Daoy (cell line): Measurements from ENCODE around the gene WASHC2C. TPM values are rescaled to one million over a fixed set of nuclear protein-coding genes. Genes with fewer than 3 reads are reported as not detected.
"Not testable (repeated sequence)": the region's sequence is repeated elsewhere in the genome, so short reads cannot be mapped to it uniquely, and the experiment has no call there.

Experiments used
- DNase-seq: peaks from one replicate; pipeline ENCODE4 v3.0.0-alpha.2; 2015; ENCODE audit warnings: low read depth
- total RNA-seq: library from RNA; depleted of rRNA; stranded (reverse); fragments of >200 nt; shearing (Covaris generic); gene quantifications from 2 replicates; pipeline ENCODE4 v1.2.3, GENCODE V29; 2014

The WASHC2C gene
- total RNA-seq, 1 experiment from 2014 or later: 15.6 TPM

DNA sequence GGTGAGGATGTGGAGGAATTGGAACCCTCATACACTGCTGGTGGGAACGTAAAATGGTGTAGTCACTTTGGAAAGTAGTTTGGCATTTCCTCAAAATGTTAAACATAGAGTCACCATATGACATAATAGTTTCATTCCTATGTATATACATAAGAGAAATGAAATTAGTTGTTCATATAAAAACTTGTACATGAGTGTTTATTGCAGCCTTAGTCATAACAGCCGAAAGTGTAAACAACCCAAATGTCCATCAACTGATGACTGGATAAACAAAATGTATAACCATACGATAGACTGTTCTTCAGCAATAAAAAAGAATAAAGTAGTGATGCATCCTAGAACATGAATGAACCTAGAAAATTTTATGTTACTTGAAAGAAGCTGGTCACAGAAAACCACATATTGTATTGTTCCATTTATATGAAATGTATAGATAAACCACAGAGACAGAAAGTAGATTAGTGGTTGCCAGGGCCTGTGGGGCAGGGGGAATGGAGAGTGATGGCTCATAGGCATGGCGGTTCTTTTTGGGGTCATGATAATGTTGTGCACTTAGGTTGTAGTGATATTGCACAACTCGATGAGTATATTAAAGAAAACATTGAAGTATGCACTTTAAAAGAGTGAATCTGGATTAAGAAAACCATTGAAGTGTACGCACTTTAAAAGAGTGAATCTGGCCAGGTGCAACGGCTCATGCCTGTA lies 44.8 kb downstream of the WASHC2C start:
- not testable (repeated sequence) for DNase-seq

DNA sequence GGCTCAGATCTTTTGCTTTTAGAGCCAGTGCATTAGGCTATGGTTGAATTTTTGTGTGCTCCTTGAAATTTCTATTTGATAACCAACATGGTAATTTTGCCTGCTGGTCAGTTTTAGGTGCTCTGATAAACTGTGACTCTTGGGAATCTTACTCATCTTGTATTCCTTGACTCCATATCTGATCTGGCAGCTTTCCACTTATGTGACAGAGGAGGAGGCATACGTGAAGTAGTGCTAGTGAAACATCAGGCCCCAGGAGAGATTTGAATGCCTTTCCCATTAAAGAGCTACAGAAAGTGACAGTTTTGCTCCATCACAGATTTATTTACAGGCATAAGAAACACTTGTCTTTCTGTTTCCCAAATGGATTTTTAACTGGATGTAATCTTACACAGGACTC lies 59.2 kb downstream of the WASHC2C start:
- not testable (repeated sequence) for DNase-seq

DNA sequence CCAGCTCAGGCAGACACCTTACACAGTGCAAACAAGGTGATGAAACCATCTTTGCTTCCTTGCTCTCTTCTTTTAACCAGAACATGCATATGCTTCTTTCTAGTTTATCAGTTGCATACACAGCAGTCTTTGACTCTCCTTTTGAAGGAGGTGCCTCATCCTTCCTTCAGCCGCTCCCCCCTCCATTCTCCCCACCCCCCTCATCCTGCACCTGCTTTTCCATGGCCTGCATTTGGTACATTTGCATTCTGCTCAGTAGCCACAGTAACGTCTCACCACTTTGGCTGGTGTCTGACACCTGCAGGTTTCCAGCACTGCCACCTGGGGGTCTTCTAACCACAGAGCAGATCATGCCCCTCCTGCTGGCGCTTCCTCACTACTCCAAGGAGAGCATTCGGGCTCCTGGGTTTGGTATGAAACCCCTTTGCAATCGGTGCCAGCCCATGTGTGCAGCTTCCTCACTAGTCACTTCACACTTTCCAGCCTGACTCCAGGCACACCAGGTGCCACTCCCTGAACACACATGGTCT lies 60.2 kb downstream of the WASHC2C start:
- DNase-seq: not testable (repeated sequence)

DNA sequence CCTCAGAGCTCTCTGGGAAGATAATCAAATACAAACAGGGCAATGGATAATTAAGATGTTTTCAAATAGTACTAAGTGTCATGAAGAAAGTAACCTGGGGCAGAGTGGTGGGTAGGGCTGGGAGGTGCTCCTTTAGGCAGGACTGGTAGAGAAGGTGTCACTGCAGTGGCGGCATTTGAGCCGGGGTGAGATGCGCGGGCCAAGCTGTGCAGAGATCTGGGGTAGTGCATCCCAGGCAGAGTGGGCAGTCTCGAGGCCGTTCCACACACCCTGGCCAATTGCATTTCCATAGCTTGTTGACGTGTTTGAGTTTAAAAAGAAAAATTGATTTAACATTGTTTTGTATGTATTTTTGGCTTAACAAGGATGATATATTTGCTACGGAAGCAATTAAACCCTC lies 62.9 kb downstream of the WASHC2C start:
- not testable (repeated sequence) for DNase-seq

DNA sequence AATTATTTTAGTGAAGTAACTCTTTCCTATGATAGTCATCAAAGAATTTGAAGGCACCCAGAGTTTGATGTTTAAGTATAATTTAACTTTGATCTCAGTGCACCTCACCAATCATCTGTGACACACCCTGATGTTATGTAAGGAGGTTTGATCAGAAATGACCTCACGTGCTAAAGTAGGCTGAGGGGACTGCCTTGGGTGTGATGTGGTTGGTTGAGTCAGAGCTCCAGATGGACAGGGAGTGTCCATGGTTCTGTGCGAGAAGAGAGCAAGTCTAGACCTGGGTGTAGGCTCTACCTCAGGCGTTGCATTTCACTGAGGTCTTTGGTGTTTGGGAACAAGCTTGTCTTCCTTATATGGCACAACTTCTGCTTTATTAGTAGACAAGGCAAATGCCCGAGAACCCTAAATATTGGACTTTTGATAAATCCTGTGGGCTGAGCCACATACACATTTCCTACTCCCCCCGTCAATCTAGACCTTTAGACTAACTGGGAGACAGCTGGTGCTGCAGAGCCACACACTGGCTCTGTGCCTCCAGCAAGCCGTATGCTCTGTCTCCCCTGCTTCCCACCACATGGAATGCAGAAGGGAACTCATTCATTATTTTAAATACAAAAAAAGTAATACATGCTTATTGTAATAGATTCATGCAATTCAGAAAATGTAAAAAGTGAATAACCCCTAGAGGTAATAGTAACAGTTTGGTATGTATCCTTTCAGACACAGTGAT lies 63.8 kb downstream of the WASHC2C start:
- not testable (repeated sequence) for DNase-seq

DNA sequence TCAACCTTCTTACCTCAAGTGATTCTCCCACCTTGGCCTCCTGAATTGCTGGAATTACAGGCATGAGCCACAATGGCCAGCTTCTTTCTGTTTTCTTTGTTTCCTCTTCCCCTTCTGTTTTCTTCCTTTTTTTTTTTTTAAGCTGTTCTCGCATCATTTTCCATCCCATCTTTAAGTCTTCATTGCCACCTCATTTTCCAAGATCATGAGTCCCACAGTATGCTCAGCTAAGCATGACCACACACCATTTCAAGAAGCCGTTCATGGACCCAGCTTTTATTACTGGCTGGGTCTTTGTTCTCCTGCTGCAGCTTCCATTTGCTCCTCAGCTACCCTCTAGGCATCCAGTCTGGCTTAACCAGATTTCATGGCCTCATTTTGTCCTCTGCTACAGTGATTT lies 67.7 kb downstream of the WASHC2C start:
- not testable (repeated sequence) for DNase-seq

DNA sequence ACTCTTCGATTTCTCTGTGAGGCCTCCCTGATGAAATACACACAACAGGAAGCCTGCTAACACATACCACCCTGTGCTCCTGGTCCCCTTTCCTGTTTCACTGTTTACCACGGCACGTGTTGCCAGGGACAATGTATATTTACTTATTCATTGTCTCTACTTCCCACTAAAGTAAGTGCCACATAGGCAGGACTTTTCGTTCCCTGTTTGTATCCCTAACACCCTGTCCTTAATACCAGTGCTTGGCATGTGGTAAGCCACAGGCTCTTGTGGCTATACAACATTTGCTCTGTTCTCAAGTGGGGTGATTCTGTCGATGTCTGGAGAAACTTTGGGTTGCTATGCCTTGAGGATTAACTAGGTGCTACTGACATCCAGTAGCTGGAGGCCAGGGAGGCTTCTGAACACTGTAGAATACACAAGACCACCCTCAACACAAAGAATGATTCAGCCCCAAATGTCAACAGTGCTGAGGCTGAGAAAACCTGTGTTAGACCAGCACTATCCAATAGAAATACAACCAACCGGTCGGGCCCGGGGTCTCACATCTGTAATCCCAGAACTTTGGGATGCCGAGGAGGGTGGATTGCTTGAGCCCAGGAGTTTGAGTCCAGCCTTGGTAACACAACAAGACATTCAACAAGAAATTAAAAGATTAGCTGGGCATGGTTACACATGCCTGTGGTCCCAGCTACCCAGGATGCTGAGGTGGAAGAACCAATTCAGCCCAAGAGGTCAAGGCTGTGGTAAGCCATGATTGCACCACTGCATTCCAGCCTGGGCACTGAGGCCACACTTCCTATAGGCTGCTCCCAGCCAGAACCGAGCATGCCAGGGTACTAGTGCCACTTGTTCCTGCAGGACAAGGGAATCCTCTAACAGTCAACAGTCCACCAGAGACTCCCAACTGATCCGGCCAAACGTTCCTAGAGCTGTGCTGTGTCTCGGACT lies 76.3 kb downstream of the WASHC2C start:
- DNase-seq: peak; percentile 61

DNA sequence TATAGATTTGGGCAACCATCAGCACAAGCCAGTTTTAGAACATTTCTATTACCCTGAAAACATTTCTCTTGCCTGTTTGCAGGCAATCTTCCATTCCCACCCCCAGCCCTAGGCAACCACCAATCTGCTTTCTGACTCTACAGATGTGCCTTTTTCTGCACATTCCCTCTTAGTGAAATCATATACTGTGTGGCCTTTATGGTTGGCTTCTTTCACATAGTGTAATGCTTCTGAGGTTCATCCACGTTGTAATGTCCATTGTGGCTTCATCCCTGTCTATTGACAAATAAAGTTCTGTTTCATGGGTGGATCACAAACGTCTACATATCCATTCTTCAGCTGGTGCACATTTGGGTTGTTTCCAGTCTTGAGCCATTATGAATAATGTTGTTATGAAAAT lies 77.9 kb downstream of the WASHC2C start:
- not testable (repeated sequence) for DNase-seq

DNA sequence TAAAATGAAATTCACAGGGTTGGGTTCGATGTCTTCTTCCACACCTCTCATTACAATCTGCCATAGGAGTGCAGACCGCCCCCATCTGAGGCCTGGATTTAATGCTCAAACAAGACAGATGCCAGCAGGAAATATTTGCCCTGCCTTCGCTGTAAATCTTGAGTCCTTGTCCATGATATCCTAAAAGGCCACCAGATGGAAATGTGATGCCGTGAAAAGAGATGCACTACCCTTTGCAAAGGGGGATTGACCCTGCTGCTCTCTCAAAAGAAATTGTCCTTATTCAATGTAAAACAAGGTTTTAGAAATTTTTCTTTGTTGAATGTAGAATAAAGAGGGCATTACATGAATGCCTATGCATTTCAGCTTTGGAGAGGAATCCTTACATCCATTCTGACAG lies 82.8 kb downstream of the WASHC2C start:
- no peak for DNase-seq

DNA sequence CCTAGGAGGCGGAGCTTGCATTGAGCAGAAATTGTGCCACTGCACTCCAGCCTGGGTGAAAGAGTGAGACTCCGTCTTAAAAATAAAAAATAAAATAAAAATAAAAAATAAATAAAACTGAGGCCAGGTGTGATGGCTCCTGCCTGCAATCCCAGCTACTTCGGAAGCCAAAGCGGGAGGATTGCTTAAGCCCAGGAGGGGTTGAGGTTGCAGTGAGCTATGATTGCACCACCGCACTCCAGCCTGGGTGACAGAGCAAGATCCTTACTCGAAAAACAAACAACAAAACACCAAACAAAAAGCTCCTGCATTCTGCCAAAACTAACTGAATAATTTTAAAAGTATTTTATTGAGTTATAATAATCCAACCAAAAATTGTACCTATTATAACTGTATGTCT lies 84.0 kb downstream of the WASHC2C start:
- no peak for DNase-seq

DNA sequence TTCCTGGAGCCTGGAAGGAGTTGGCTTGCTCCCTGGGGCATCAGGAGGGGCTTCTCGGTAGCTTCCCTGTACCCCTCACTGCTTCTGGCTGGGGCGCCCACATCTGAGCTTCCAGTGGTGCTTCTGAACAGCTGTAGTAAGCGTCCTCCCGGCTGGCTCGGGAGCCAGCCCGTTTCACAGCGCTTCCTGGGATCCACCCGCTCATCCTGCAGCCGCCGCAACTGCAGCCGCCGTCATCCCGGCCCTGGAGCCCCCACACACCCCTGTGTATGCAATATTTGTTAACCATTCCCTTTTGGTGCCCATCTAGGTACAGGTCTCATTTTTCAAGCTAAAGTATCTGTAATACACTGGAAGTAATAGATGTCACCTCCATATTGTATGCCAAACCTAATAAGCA lies 85.9 kb downstream of the WASHC2C start:
- DNase-seq: not testable (repeated sequence)

DNA sequence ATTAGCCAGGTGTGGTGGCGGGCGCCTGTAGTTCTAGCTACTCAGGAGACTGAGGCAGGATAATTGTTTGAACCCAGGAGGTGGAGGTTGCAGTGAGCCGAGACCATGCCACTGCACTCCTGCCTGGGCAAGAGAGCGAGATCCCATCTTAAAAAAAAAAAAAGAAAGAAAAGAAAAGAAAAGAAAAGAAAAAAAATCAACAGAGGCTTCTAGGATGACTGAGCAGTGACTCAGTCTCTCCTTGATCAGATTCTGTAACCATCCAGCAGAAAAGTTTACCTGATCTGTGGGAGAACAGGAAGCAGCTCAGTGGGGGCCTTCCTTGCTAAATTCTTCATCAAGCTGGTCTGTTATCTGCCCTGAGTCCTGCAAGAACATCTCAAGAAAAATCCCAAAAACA lies 87.1 kb downstream of the WASHC2C start:
- peak; percentile 26 for DNase-seq

DNA sequence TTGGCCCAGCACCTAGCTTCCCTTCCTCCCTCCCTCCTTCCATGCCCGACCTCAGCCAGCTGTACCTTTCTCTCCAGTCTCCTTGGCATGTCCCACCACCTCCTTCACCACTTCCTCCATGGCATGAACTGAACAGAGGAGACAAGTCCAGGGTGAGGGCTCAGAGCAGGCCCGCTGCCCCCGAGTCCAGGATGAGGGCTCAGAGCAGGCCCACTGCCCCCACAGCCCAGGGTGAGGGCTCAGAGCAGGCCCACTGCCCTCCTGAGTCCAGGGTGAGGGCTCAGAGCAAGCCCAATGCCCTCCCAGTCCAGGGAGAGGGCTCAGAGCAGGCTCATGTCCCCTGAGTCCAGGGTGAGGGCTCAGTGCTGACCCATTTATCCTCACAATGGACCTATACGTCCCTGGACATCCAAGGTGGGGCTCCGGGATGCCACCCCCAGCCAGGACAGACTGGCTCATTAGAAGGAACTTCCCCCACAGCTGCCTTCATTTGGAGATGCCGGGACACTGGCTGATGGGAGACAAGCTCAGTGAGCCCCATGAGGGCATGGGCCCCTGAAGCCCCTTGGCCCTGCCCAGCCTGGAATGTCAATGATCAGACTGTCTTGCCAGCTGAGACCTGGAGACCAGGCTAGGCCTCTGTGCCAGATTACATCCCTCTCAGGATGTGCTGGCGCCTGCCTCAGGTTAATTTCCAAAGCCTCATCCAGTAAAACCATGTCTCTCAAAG lies 90.2 kb downstream of the WASHC2C start:
- DNase-seq: no peak

DNA sequence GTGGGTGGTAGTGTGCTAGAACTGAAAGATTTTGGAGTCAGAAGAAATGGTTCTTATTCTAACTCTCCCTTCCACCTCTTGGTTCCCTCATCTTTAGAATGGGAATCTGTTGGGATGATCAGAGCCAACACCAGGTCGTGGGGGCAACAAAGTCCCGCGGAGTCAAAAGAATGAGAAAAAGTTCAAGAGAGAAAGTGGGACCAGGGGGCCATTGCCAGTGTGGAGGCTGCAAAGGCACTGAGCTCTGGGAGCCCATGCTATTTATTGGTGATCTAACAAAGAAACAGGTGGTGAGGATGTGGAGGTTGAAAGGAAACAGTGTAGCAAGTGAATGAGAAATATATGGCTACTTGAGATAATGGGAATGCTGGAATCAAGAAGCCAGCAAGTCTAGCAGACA lies 90.8 kb downstream of the WASHC2C start:
- DNase-seq: no peak

DNA sequence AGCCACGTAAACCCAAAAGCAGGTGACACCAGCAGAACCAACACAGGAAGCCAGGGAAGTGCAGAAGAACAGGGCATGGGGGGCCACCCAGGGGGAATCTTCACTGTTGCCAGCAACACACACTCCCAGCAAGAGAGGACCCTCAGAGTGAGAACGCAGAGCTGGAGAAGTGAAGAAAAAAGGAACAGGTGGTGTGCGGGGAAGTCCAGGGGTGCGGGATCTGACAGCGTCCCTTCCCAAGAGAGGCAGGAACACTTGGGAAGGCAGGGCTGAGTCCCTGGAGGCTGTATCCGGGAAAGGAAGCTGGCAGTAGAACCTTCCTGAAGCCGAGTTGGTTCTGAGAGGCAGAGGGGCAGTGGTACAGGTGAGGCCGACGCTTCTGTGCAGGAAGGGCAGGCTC lies 92.5 kb downstream of the WASHC2C start:
- no peak for DNase-seq

DNA sequence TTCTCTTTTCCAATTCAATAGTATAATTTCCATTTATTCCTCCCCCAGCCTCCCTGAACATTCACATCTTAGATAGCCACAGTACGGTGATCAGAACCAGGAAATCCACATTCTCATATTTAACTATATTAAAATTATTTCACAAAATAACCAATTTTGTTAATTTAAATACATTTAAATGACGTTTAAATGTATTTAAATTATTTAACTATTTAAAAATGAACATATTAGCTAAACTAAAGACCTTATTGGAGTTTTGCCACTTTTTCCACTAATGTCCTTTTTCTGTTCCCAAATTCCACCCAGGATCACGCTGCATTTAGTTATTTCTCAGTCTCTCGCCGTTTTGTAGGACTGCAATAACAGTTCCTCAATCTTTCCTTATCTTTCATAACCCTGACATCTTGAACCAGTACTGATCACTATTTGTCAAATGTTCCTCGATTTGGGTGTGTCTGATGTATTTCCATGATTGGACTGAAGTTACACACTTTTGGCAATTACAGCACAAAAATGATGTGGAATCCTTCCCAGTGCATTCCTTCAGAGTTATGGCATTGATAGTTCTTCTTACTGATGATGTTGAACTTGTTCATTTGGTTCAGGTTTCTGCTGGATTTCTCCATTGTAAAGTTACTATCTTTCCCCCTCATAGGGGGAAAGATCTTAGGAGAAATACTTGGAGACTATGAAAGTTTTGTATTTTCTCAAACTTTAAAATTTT lies 93.2 kb downstream of the WASHC2C start:
- DNase-seq: not testable (repeated sequence)

DNA sequence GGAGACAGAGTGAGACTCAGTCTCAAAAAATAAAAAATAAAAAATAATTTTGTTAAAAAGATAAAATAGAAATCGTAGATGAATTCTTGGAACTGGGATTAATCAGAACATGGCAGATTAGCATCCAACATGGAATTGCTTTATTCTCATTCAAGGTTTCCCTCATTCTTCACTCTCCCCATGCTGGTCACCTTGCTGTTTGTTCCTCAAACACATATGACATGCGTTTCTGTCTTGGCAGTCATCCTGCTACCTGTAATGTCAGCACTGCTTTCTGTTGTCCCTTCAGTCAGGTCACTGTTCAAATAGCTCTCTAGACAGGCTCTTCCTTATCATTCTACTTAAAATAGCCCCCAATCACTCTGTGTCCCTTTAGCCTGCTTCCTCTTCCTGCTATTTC lies 95.9 kb downstream of the WASHC2C start:
- not testable (repeated sequence) for DNase-seq
